Neural progenitor cell (in vitro differentiated cells): ENCODE data around the gene FNDC4. TPM values are rescaled to one million over a fixed set of nuclear protein-coding genes. Genes with fewer than 3 reads are reported as not detected.

Experiments
- DNase-seq: peaks from one replicate; pipeline ENCODE4 v3.0.0-alpha.2; 2016; ENCODE audit warnings: low spot score
- H2AFZ ChIP-seq: fragments of 200-600 bp; sonication (generic); replicated peaks from 2 replicates; pipeline ENCODE4 v1.6.1; 2016; ENCODE audit warnings: antibody characterized with exemption
- H3F3A ChIP-seq: fragments of 200-600 bp; sonication (generic); 2 replicates; pipeline ENCODE4 v1.6.1; 2016; ENCODE audit warnings: antibody characterized with exemption, low read depth
- H3K27ac ChIP-seq: fragments of 200-600 bp; sonication (generic); 2 replicates; pipeline ENCODE4 v1.5.1; 2016; ENCODE audit warnings: mild to moderate bottlenecking
- H3K27me3 ChIP-seq: fragments of 200-600 bp; sonication (generic); 2 replicates; pipeline ENCODE4 v1.6.1; 2016; ENCODE audit warnings: mild to moderate bottlenecking, moderate library complexity
- H3K36me3 ChIP-seq: fragments of 200-600 bp; sonication (generic); 2 replicates; pipeline ENCODE4 v1.5.1; 2016
- H3K4me1 ChIP-seq: fragments of 200-600 bp; sonication (generic); 2 replicates; pipeline ENCODE4 v1.6.1; 2016; ENCODE audit warnings: mixed run types
- H3K4me2 ChIP-seq: fragments of 200-600 bp; sonication (generic); 2 replicates; pipeline ENCODE4 v1.6.1; 2016
- H3K4me3 ChIP-seq: fragments of 200-600 bp; sonication (generic); 2 replicates; pipeline ENCODE4 v1.5.1; 2016
- H3K79me2 ChIP-seq: fragments of 200-600 bp; sonication (generic); 2 replicates; pipeline ENCODE4 v1.6.1; 2016; ENCODE audit warnings: low read depth
- H3K9ac ChIP-seq: fragments of 200-600 bp; sonication (generic); 2 replicates; pipeline ENCODE4 v1.6.1; 2016
- H3K9me3 ChIP-seq: fragments of 200-600 bp; sonication (generic); 2 replicates; pipeline ENCODE4 v1.5.1; 2016; ENCODE audit warnings: low read depth
- H4K20me1 ChIP-seq: fragments of 200-600 bp; sonication (generic); 2 replicates; pipeline ENCODE4 v1.6.1; 2016; ENCODE audit warnings: low read depth
- H3K27ac Mint-ChIP-seq: 3 replicates; pipeline ENCODE4 v1.8.0; 2021; ENCODE audit warnings: mixed read lengths
- H3K27me3 Mint-ChIP-seq: 2 replicates; pipeline ENCODE4 v1.8.0; 2022; ENCODE audit warnings: low read depth, mild to moderate bottlenecking, inconsistent platforms, moderate library complexity, mixed read lengths; ENCODE audit not compliant: insufficient read depth
- H3K36me3 Mint-ChIP-seq: 3 replicates; pipeline ENCODE4 v1.8.0; 2021; ENCODE audit warnings: mixed read lengths
- H3K4me1 Mint-ChIP-seq: 3 replicates; pipeline ENCODE4 v1.8.0; 2021; ENCODE audit warnings: mixed read lengths
- H3K4me3 Mint-ChIP-seq: 3 replicates; pipeline ENCODE4 v1.8.0; 2021; ENCODE audit warnings: mild to moderate bottlenecking, moderate library complexity, mixed read lengths
- H3K9me3 Mint-ChIP-seq: 3 replicates; pipeline ENCODE4 v1.8.0; 2020; ENCODE audit warnings: mixed read lengths
- CTCF ChIP-seq: fragments of 200-600 bp; sonication (generic); IDR thresholded peaks from 2 replicates; pipeline ENCODE4 v1.5.1; 2017; ENCODE audit warnings: antibody characterized with exemption, mild to moderate bottlenecking
- EZH2 ChIP-seq: fragments of 200-600 bp; sonication (generic); IDR thresholded peaks from 2 replicates; pipeline ENCODE4 v1.6.1; 2017; ENCODE audit warnings: antibody characterized with exemption, mild to moderate bottlenecking, moderate library complexity
- EZH2phosphoT487 ChIP-seq: fragments of 200-600 bp; sonication (generic); IDR thresholded peaks from 2 replicates; pipeline ENCODE4 v1.6.1; 2017; ENCODE audit warnings: antibody characterized with exemption
- total RNA-seq: library from RNA; depleted of rRNA; stranded (reverse); fragments of >200 nt; gene quantifications from 2 replicates; pipeline ENCODE4 v1.2.3, GENCODE V29; 2015; ENCODE audit warnings: low replicate concordance

FNDC4 gene
- total RNA-seq, 1 donor from 2014 or later, result 6.2 TPM

DNA sequence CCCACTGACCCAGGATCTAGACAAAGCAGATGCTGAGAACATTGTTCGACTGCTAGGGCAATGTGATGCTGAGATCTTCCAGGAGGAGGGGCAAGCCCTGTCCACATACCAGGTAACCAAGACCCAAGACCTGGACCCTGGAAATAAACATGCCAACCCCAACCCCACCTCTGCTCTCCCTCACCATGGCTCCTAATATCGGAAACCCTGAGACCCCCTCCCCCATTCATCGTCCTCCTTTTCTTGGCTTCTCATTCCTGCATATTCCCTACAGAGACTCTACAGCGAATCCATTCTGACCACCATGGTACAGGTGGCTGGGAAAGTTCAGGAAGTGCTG is 2.3 kb upstream of the FNDC4 start:
- H3K4me3 ChIP-seq, result no peak overlapping the region
- no peaks in the 10 kb centered on the region for H3K4me1 ChIP-seq
- Mint-ChIP-seq H3K9me3 (no peaks in the 10 kb centered on the region), H3K4me3 (no peak overlapping the region), H3K27me3 (peaks cover 32% of the 10 kb centered on the region), H3K27ac (no peak overlapping the region), H3K36me3 (peaks cover 6% of the 10 kb centered on the region), H3K4me1 (peaks cover 9% of the 10 kb centered on the region)
- H3K9me3 ChIP-seq, result no peaks in the 10 kb centered on the region
- no peak overlapping the region for H3K27ac ChIP-seq
- no peaks in the 10 kb centered on the region for H3K36me3 ChIP-seq
- H3K4me2 ChIP-seq, result no peak overlapping the region
- H3K9ac ChIP-seq, result no peak overlapping the region
- H2AFZ ChIP-seq, result no peak overlapping the region
- no peak for DNase-seq
- peaks cover 54% of the 10 kb centered on the region for H3K27me3 ChIP-seq
- H3K79me2 ChIP-seq, result no peaks in the 10 kb centered on the region
- H3F3A ChIP-seq, result peaks cover 11% of the 10 kb centered on the region
- TF ChIP-seq CTCF (no peak), EZH2 (no peak), EZH2phosphoT487 (no peak)
- H4K20me1 ChIP-seq, result no peaks in the 10 kb centered on the region

- Histone ChIP-seq H3K9ac (no peak within 1 kb of the TSS), H3K36me3 (no peaks in the 10 kb centered on the region), H2AFZ (peak within 1 kb of the TSS; percentile 100), H3K4me2 (peak within 1 kb of the TSS; percentile 96), H4K20me1 (no peaks in the 10 kb centered on the region), H3K79me2 (no peaks in the 10 kb centered on the region), H3K27me3 (peaks cover 54% of the 10 kb centered on the region), H3K4me1 (no peaks in the 10 kb centered on the region), H3F3A (peaks cover 11% of the 10 kb centered on the region), H3K4me3 (peak within 1 kb of the TSS; percentile 95), H3K9me3 (no peaks in the 10 kb centered on the region), H3K27ac (no peak within 1 kb of the TSS)
- peaks cover 32% of the 10 kb centered on the region for H3K27me3 Mint-ChIP-seq
- peaks cover 6% of the 10 kb centered on the region for H3K36me3 Mint-ChIP-seq
- H3K9me3 Mint-ChIP-seq, result no peaks in the 10 kb centered on the region
- H3K4me3 Mint-ChIP-seq, result peak within 1 kb of the TSS; percentile 95
- no peak within 1 kb of the TSS for H3K27ac Mint-ChIP-seq
- H3K4me1 Mint-ChIP-seq, result peaks cover 9% of the 10 kb centered on the region
- TF ChIP-seq EZH2phosphoT487 (no peak), CTCF (no peak), EZH2 (no peak)
- DNase-seq, result no peak
Observed at GRCh38 chr2:27496357-27497287, 1.6 kb upstream of the FNDC4 start, which contains the start of gene GCKR. Gene GCKR, plus strand, starts transcription at chr2:27496839. Its CDS starts 66 bp downstream, at chr2:27496905.

DNA sequence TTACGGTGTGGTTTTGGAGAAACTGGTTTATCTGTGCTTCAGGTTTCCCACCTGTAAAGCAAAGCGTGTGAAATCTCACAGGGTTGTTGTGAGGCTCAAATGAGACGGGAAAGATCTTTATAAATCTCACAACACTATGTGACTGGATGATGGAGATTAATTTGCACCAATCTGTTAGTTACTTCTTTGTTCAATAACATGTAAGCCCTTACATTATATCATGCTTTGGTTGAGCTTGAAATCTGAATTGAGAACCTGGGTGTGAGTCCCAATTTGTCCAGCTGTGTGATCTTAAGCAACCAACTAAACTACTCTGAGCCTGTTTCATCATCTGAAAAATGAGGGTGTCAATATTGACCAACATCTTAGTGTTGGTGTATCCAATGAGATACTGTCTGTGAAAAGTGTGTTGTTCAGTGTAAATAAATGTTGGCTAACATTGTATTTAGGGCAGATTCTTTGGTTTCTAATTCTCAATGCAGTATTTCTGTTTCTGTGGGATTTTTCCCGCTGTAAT is 898 bp upstream of the FNDC4 start:
- Histone ChIP-seq H2AFZ (peak overlapping the region; percentile 100), H4K20me1 (no peaks in the 10 kb centered on the region), H3K9me3 (no peaks in the 10 kb centered on the region), H3K4me1 (no peaks in the 10 kb centered on the region), H3K36me3 (no peaks in the 10 kb centered on the region), H3K4me2 (peak overlapping the region; percentile 96), H3K27ac (no peak overlapping the region), H3F3A (peaks cover 11% of the 10 kb centered on the region), H3K9ac (no peak overlapping the region), H3K79me2 (no peaks in the 10 kb centered on the region), H3K4me3 (peak overlapping the region; percentile 95), H3K27me3 (peaks cover 54% of the 10 kb centered on the region)
- Mint-ChIP-seq H3K27ac (no peak overlapping the region), H3K36me3 (peaks cover 6% of the 10 kb centered on the region), H3K9me3 (no peaks in the 10 kb centered on the region), H3K4me1 (peaks cover 9% of the 10 kb centered on the region), H3K27me3 (peaks cover 33% of the 10 kb centered on the region), H3K4me3 (peak overlapping the region; percentile 95)
- DNase-seq, result no peak
- no peak for TF ChIP-seq EZH2phosphoT487
- TF ChIP-seq EZH2, result no peak
- TF ChIP-seq CTCF, result no peak
